ENCODE results near the gene FOLR2. TPM values are rescaled to one million over a fixed set of nuclear protein-coding genes. Genes with fewer than 3 reads are reported as not detected.

The FOLR2 gene
- total RNA-seq, 1 experiment from 2014 or later: not detected

DNA sequence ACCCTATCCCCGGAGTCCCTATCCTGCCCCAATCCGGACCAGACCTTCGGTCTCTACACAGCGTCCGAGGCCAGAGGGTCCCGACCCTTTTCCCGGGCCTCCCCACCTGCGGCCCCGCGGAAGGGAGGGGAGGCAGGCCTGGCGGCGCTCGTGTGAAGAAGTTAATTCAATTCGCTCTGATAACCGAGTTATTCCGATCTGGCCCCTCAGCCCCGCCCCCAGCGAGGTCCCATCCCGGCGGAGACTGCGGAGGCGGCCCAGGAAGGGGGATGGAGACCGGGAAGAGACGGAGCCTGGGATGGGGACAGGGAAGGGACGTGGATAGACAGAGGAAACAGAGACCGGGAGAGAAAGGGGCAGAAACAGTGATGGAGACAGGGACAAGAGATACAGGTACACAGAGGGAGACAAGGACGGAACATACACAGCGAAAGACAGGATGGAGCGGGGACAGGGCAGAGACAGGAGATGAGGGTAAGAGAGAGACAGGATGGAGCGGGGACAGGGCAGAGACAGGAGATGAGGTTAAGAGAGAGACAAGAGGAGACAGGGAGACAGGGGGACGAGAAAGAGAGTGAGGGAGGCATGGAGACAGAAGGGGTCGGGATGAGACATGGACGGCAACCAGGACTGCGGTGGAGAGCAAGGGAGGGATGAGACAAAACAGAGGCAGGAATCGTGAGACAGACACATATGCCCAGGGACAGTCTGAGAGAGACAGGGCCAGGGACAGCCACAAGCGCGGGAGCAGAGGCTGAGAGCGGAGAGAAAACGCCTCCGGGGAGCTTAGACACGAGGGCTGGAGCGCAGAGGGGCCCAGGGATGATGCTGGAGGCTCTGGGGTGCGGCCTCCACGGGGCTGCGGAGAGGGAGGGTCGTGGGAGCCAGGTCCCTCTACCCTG is 28.0 kb downstream of the FOLR2 start:
- no peaks in the 10 kb centered on the region for H3K9me3 ChIP-seq (ENCODE audit: control insufficient read depth, insufficient read depth, low read depth, low read length)
- DNase-seq (ENCODE audit: low read depth, low spot score) (no peak), ATAC-seq (peak; percentile 34; the same call in 1 of the 2 replicates)
- H3K27me3 ChIP-seq (ENCODE audit: control insufficient read depth, insufficient read depth, low read length): 0 out of 2 replicates have a peak, but pooled peaks cover 4% of the 10 kb centered on the region
- peak overlapping the region in 1 of 2 experiments; percentile 17; a peak in 1 of 4 replicates for H3K4me3 ChIP-seq (ENCODE audit: low read depth in 2 of 2, low read length in 2 of 2)
- no peak overlapping the region for H3K27ac ChIP-seq (ENCODE audit: low read length)
- peaks cover under 1% of the 10 kb centered on the region; the same call in 1 of the 2 replicates for H3K4me1 ChIP-seq (ENCODE audit: control insufficient read depth, insufficient read depth, low read length)
- CTCF ChIA-PET: no interaction called here
- POLR2A ChIA-PET: no interaction called here
- in situ Hi-C loops (cut with HindIII; ENCODE audit: low pct_unique_long_range_greater_than_20kb, low sequenced_read_pairs): no loop called here
- no peaks in the 10 kb centered on the region for H3K36me3 ChIP-seq (ENCODE audit: control insufficient read depth, insufficient read depth, low read length)
- BruUV-seq (replicated peaks): no TSS peak
- TF ChIP-seq TCF7L2 (IDR thresholded peaks at IDR 0.05; ENCODE audit: low read depth, low read length) (no peak), POLR2AphosphoS5 (IDR thresholded peaks at IDR 0.05; ENCODE audit: low read depth, low read length) (no peak), SIN3A (IDR thresholded peaks at IDR 0.05; ENCODE audit: borderline replicate concordance, insufficient read depth, low read depth, low read length) (no peak), CTCF (IDR thresholded peaks at IDR 0.05) (no peak)
- TF ChIP-seq, protein P1, sequence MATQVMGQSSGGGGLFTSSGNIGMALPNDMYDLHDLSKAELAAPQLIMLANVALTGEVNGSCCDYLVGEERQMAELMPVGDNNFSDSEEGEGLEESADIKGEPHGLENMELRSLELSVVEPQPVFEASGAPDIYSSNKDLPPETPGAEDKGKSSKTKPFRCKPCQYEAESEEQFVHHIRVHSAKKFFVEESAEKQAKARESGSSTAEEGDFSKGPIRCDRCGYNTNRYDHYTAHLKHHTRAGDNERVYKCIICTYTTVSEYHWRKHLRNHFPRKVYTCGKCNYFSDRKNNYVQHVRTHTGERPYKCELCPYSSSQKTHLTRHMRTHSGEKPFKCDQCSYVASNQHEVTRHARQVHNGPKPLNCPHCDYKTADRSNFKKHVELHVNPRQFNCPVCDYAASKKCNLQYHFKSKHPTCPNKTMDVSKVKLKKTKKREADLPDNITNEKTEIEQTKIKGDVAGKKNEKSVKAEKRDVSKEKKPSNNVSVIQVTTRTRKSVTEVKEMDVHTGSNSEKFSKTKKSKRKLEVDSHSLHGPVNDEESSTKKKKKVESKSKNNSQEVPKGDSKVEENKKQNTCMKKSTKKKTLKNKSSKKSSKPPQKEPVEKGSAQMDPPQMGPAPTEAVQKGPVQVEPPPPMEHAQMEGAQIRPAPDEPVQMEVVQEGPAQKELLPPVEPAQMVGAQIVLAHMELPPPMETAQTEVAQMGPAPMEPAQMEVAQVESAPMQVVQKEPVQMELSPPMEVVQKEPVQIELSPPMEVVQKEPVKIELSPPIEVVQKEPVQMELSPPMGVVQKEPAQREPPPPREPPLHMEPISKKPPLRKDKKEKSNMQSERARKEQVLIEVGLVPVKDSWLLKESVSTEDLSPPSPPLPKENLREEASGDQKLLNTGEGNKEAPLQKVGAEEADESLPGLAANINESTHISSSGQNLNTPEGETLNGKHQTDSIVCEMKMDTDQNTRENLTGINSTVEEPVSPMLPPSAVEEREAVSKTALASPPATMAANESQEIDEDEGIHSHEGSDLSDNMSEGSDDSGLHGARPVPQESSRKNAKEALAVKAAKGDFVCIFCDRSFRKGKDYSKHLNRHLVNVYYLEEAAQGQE (IDR thresholded peaks at IDR 0.05; ENCODE audit: insufficient read depth in 1 of 2, low read depth in 2 of 2, low read length in 1 of 2): no peak
- intact Hi-C loops (cut with micrococcal nuclease; ENCODE audit: unreplicated experiment): no loop called here

DNA sequence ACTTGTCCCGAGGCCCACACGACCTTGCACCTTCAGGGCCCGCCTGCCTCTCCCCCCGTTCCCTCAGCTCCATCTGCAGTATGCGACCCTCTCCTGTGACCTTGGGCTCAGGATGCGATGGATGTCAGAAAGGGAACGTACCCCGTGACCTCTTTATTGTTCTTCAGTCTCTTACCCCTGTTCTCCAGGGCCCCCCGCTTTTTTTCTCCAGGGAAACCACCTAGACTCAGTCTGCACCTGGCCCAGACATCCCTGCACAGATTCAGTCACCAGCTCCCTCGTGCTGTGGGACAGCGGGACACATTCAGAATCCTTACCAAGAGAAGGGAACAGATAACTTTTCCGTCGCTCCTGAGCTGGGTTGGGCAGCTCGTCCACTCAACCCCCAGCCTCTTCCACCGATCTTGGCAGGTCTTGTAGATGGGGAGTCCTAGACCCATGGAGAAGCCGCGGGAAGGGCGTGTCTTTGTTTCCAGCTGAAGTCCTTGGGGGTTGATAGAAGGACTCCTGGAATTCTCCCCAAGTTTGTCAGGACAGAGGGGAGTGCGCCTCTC is 28.7 kb downstream of the FOLR2 start:
- H3K27ac ChIP-seq (ENCODE audit: low read length): no peak overlapping the region
- no peaks in the 10 kb centered on the region for H3K9me3 ChIP-seq (ENCODE audit: control insufficient read depth, insufficient read depth, low read depth, low read length)
- in situ Hi-C loops (cut with HindIII; ENCODE audit: low pct_unique_long_range_greater_than_20kb, low sequenced_read_pairs) (no loop called here), intact Hi-C loops (cut with micrococcal nuclease; ENCODE audit: unreplicated experiment) (no loop called here)
- H3K27me3 ChIP-seq (ENCODE audit: control insufficient read depth, insufficient read depth, low read length): 0 out of 2 replicates have a peak, but pooled peaks cover 4% of the 10 kb centered on the region
- H3K4me1 ChIP-seq (ENCODE audit: control insufficient read depth, insufficient read depth, low read length): no peaks in the 10 kb centered on the region
- POLR2A ChIA-PET: no interaction called here
- no TSS peak for BruUV-seq (replicated peaks)
- no peaks in the 10 kb centered on the region for H3K36me3 ChIP-seq (ENCODE audit: control insufficient read depth, insufficient read depth, low read length)
- CTCF ChIA-PET: no interaction called here
- DNase-seq (ENCODE audit: low read depth, low spot score): no peak
- no peak overlapping the region for H3K4me3 ChIP-seq (ENCODE audit: low read depth in 2 of 2, low read length in 2 of 2)
- no peak for ATAC-seq
- no peak for TF ChIP-seq POLR2AphosphoS5 (IDR thresholded peaks at IDR 0.05; ENCODE audit: low read depth, low read length)
- TF ChIP-seq, protein P1 (IDR thresholded peaks at IDR 0.05; ENCODE audit: insufficient read depth in 1 of 2, low read depth in 2 of 2, low read length in 1 of 2): no peak
- no peak for TF ChIP-seq SIN3A (IDR thresholded peaks at IDR 0.05; ENCODE audit: borderline replicate concordance, insufficient read depth, low read depth, low read length)
- TF ChIP-seq TCF7L2 (IDR thresholded peaks at IDR 0.05; ENCODE audit: low read depth, low read length): no peak
- TF ChIP-seq CTCF (IDR thresholded peaks at IDR 0.05): no peak

Data from Panc1 (cell line).